Dedifferentiated amniotic fluid mesenchymal stem cell (primary cell): Measurements from ENCODE around the gene NPHP1.
A peak's percentile ranks its signal among the peaks of the same experiment; 100 is the strongest.
"Not testable (repeated sequence)": the region's sequence is repeated elsewhere in the genome, so short reads cannot be mapped to it uniquely, and the experiment has no call there.

Experiments used
- DNase-seq: peaks from one replicate; pipeline ENCODE4 v3.0.0-alpha.2; 2016; ENCODE audit errors: extremely low spot score

The NPHP1 gene

DNA sequence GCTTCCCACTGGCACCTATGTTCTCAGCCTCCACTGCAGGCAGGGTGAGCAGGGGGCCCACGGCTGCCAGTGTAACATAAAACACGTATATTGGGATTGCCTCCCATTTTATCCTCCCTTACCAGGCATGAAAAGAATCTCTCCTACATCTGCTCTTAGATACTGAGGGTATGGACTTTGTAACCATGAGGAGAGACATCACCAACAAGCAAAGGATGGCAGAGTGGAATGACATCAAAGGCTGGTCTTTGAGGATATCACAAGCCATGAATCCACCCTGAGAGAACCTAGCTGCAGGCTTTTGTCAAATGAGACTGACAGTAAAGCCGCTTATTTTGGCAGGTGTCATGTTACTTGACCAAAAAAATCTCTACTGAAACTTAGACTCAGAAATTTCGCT is 7.4 kb downstream of the NPHP1 start:
- DNase-seq, result no peak

DNA sequence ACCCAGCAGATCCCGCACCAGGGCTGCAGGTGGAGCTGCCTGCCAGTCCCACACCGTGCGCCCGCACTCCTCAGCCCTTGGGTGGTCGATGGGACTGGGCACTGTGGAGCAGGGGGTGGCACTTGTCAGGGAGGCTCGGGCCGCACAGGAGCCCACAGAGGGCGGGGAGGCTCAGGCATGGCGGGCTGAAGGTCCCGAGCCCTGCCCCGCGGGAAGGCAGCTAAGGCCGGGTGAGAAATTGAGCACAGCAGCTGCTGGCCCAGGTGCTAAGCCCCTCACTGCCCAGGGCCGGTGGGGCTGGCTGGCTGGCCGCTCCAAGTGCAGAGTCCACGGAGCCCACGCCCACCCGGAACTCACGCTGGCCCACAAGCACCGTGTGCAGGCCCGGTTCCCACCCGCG is 14.6 kb downstream of the NPHP1 start:
- DNase-seq, result not testable (repeated sequence)

DNA sequence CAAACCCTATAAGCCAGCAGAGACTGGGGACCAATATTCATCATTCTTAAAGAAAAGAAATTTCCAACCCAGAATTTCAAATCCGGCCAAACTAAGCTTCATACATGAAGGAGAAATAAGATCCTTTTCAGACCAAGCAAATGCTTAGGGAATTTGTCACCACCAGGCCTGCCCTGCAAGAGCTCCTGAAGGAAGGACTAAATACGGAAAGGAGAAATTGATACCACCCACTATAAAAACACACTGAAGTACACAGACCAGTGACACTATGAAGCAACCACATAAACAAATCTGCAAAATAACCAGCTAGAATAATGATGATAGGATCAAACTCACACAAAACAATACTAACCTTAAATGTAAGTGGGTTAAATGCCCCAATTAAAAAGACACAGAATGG is 22.4 kb downstream of the NPHP1 start:
- DNase-seq, result no peak

DNA sequence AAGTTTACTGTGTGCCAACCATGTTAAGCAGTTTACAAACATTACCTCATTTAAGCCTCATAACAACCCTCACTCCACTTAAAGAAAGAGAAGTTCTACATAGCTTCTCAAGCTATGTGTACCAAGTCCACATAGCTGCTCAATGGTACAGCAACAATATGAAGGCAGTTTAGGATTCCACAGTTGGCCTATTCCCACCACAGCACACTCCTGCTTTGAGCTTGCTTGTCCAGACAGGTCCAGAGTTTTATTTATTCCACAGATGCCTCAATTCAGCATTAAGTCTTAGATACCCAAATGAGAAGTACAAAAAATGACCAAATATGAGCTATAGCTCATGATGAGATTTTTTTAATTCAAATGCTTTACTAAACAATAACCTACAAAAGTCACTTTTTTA is 24.8 kb downstream of the NPHP1 start:
- DNase-seq, result no peak

DNA sequence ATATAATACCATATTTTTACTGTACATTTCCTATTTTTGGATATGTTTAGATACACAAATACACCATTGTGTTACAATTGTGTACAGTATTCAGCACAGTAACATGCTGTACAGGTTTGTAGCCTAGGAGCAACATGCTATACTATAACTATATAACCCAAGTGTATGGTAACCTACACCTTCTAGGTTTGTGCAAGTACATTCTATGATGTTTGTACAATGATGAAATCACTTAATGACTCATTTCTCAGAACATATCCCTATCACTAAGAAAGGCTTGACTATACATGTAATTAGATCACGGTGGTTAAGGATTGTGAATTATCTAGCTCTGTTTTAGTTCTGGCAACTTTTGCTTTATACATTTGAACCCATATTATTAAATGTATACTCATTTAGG is 31.3 kb downstream of the NPHP1 start:
- DNase-seq, result no peak

DNA sequence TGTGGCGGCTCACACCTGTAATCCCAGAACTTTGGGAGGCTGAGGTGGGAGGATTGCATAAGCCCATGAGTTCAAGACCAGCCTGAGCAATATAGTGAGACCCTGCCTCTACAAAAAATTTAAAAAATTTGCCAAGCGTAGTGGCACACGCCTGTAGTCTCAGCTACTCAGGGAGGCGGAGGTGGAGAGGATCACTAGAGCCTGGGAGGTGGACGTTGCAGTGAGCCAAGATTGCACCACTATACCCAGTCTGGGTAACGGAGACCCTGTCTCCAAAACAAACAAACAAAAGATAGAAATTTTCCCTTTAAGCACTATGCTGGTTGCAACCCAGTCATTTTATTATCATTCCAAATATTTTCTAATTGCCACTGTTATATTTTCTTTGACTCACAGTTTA is 32.3 kb downstream of the NPHP1 start:
- DNase-seq, result no peak

DNA sequence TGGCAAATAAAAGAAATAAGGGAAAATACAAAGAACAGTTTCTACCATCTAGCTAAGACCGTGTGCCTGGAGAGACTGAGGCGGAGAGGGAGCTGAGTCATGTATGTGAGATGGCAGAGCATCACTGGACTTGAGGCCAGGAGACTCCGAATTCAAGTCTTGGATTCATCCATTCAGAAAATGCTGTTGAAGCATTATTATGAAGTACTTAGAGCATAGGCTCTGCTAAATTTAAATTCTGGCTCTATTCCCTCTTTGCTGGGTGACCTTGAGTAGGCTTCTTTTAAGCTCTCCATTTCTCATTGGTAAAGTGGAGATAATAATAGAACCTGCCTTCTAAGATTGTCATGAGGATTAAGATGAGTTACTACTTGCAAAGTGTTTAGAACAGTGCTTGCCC is 34.7 kb downstream of the NPHP1 start:
- no peak for DNase-seq

DNA sequence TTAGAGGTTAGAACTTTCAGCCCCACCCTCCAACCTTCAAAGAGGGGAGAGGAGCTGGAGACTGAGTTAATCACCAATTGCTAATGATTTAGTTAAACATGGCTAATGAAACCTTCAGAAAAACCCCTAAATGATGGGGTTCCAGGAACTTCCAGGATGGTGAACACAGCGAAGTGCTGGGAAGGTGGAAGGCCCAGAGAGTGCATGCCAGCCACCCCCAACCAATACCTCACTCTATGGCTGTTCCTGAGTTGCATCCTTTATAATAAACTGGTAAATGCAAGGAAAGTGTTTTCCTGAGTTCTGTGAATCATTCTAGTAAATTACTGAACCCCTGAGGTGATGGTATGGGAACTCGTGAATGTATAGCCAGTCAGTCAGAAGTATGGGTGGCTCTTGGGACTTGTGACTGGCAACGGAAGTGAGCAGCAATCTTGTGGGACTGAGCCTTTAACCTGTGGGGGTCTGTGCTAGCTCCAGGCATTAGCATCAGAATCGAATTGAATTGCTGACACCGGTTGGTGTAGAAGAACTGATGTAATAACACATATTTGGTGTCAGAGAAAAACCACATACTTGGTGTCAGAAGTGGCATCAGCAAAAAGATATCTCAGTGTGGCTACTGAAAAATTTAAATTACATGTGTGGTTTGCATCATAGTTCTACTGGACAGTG is 37.4 kb downstream of the NPHP1 start:
- DNase-seq, result no peak

DNA sequence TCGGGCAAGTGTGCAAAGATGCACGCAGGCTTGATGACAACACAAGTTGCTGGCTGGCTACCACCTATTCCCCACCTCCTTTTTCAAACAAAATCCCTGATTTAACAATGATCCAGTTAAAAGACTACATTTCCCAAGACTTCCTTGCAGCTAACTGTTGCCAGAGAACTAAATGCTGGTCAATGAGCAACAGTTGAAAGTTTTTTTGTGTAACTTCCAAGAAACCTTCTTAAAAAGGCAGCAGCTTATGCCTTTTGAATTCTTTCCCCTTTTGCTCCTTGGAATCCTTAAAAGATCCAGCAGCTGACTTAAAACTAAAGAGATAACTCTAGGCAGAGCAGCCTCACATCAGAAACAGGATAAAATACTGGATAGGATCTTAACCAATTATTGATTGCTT is 38.5 kb downstream of the NPHP1 start:
- no peak for DNase-seq

DNA sequence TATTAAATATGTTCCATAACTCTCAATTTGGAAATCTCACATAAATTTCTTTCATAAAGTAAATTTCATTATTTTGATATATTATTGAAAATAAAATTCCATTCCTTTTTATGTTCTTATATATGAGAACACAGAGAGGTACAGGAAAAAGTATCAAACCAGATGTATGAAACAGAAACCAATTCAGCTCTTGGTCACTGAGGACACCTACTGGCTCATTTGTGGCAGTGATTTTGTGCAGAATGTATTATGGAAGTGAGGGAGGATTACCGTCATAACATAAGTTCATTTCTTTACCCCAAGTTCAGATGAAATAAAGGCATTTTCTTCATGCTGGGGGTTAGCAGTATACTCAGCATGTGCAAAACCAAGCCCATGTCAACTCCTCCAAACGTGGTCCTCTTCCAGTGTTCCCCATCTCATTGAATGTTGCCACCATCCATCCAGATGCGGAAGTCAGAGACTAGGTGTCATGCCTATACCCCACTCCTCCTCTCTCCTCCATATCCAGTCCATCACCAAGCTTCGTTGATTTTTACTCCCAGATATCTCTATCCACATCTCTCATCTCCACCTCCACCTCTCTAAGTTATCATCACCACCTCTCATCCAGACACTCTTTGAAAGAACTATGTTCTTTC is 47.5 kb downstream of the NPHP1 start:
- peak; percentile 59 for DNase-seq

DNA sequence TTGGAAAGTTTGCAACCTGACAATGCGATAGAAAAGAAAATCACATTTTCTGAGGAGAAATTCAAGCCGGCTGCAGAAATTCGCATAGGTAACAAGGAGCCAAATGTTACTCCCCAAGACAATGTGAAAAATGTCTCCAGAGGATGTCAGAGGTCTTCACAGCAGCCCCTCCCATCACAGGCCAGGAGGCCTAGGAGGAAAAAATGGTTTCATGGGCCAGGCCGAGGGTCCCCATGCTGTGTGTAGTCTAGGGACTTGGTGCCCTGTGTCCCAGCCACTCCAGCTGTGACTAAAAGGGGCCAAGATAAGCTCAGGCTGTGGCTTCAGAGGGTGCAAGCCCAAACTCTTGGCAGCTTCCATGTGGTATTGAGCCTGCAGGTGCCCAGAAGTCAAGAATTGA is 50.0 kb downstream of the NPHP1 start:
- not testable (repeated sequence) for DNase-seq

DNA sequence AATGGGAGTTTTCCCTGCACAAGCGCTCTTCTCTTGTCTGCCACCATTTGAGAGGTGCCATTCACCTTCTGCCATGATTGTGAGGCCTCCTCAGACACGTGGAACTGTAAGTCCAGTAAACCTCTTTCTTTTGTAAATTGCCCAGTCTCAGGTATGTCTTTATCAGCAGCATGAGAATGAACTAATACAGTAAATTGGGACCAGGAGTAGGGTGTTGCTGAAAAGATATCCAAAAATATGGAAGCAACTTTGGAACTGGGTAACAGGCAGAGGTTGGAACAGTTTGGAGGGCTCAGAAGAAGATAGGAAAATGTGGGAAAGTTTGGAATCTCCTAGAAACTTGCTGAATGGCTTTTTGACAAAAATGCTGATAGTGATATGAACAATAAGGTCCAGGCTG is 50.6 kb downstream of the NPHP1 start:
- DNase-seq, result not testable (repeated sequence)

DNA sequence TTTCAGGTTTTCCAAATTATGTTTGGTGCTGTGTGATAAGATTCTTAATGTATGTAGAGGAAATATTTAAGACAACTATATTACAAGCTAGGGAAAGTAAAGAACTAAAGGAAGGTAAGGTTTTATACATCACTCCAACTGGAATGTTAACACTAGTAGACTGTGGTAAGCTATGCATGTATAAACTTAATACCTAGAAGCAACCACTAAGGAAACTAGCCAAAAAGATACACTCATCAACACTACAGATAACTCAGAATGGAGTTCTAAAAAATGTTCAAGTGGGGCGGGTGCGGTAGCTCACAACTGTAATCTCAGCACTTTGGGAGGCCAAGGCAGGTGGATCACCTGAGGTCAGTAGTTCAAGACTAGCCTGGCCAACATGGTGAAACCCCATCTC is 51.4 kb downstream of the NPHP1 start:
- DNase-seq, result no peak

DNA sequence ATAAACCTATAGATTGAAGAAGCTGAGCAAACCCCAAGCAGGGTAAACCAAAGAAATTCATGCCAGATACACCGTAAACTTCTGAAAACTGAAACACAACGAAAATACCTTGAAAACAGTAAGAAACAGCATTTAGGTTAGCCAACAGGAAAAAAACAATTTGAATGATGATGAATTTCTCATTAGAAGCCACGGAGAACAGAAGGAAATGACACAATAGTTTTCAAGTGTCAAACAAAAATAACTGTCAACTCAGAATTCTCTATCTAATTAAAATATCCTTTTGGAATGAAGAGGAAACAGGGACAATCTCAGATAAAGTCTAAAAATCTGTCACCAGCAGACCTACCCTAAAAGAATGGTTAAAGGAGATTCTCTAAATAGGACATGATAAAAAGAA is 51.9 kb downstream of the NPHP1 start:
- DNase-seq, result no peak

DNA sequence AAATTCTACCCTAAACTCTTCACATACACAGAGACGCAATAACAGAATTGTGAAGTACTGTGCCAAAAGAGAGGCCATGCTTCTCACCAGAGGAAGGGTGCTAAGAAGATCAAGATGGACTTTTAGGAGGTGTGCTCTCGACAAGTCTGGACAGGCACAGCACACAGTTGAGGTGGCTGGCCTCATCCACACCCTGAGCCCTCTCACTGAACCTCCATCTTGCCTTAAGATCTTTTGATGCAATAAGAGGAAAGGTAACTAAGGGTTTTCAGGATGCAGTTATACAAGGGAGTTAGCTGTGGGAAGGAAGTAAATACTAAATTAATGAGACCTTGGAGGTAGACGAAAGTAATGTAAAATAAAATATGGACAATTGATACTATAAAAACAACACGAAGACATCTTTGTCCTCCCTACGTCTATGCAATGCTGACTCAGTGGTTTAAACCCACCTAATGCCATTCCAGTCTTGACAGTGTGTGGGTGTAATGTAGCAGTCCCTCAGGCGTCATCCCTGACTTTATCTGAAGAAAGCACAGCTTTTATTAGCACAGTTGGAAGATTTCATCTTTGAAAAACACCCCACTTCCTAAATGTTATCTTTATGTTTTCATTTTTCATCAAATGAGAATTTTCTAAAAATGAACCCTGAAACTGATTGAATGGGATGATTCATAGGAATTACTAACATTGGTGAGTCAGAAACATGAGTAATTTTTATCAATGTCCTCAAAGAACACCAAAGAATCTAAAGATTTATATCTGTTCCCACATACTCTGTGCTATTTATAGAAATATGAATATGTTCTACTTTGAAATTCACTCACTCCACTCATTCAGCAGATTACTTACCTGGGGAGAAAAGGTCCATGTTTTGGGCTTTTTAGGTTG is 55.2 kb downstream of the NPHP1 start:
- DNase-seq, result peak; percentile 47

DNA sequence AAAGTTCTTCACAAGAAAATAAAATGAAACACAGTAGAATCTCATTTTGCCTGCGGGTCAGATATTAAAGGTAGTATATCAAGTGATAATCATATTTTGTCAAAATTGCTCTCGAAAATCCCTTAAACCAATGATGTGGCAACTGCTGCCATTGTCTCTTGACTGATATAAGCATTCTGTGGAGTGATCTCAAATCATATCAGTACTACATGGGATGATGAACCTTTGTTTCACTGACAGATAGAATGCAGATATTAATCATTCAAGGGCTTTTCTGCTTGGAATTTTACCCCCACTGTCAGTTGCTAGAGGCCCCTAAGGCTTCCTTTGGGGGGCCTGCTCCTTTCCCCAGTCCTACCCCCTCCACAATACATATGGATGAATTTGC is 57.9 kb downstream of the NPHP1 start:
- no peak for DNase-seq

DNA sequence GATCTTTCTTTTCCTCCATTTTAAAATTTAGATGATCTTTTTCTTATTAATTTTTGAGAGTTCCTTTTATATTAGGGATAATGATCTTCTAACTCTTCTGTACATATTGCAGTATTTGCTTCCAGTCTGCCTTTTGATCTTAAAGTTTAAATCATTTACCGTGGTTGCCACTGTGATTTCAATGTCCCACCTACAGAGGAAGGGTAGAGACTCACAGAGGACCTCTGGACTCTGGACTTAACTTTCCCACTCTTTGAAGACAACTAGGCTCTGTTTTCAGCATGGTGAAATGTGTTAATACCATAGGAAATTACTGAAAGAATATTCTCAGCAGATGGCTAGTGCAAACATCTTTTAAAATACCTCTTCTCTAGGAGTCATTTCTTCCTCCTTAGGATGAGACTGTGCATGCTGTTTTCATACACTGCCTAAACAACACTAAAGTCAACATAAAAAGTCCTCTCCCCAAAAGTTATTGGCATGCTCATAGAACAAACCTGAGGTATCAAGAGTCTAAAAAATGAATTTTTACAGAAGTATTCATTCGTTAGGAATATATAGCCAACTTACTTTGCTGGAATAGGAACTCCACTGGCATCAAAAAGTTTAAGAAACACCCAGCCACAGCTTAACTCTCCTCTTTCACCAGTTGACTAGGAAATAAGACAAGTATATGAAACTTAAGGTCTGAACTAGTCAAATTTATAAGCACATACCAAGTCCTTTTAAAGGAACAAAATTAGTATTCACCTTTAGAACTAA is 58.4 kb downstream of the NPHP1 start:
- DNase-seq, result no peak

DNA sequence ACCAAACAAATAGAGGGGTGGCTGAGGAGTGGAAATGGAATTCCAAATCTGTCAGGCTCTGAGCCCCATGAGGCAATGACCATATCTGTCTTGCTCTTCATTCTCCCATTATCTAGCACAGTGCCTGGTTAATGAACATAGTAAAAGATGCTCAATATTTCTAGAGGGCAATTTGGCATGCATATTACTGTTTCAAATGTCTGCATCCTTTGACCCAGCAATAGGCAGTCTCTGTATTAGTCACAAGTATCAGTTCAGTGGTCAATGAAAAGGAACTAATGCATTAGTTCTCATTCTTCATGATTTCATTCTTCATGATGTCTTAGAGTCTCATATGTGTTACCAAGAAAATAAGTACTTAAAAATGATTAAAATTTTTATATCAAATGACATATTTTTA is 60.8 kb downstream of the NPHP1 start:
- no peak for DNase-seq

DNA sequence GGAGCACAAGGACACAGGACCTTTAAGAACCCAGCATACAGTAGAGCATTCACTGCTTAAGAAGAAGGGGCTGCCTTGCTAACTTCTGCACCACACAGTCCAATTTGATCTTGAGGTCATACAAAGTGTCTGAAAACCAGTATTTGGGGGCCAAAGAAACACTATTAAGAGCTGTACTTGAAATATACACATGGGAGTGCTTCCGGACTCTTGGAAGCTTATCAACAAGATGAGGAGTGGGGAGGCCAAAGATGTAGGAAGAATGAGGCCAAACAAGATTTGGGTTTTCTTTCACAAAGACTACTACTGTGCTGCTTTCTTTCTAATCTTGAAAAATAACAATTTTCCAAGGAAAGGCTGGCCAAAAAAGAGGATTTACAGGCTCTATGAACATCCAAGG is 64.4 kb downstream of the NPHP1 start:
- no peak for DNase-seq

DNA sequence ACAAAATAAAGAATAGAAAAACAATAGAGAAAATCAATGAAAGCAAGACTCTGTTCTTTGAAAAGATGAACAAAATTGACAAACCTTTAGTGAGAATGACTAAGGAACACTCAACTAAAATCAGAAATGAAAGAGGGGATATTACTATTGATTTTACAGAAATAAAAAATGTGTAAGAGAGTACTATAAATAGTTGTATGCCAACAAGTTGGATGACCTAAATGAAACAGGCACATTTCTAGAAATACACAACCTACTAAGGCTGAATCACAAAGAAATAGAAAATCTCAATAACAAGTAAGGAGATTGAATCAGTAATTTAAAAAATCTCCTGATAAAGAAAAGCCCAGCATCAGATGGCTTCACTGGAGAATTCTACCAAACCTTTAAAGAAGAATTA is 70.8 kb downstream of the NPHP1 start:
- DNase-seq, result no peak

DNA sequence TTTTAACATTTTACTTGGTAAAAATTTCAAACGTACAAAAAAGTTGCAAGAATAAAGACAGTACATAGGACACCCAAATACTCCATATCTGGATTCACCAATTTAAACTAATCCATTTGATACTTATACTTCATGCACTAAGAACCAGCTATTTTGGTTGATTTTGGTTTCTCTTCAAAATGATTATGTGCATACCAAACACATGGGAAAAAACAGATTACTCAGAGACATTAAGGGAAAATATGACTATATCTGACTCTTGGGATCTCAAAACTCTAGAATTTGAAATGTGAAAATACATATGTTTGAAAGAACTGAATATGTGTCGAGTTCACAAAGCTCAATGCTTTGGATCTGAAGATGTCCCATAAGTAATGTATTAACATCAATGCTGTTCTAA is 73.6 kb downstream of the NPHP1 start:
- DNase-seq, result no peak

DNA sequence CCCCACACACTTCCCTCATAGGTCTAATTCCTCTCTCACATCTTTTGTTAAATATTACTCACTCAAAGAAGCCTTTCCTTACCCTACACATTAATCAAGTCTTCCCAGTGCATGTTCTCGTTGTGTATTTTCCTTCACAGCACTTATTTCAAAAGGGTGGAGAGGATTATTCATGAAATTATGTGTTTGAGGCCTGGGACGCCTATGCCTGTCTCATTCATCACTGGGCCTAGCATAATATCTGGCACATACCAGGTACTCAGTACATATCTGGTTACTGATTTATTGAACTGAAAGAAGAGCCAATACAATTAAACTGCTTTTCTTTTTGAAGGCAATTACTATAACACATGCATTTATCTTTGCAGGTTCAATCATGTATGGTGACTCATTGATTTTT is 74.1 kb downstream of the NPHP1 start:
- DNase-seq, result no peak
